Left ventricle myocardium superior (tissue), 1 donor: Measurements from ENCODE around the gene ZNF200. TPM values are rescaled to one million over a fixed set of nuclear protein-coding genes. Genes with fewer than 3 reads are reported as not detected.
"Not testable (repeated sequence)": the region's sequence is repeated elsewhere in the genome, so short reads cannot be mapped to it uniquely, and the experiment has no call there.

Experiments used
- ATAC-seq: fragments of 200-7000 bp; cut with Tn5 transposase; one replicate; pipeline ENCODE4 v1.9.1; 2020; ENCODE audit warnings: mild to moderate bottlenecking, moderate library complexity
- DNase-seq: peaks from one replicate; pipeline ENCODE4 v3.0.0-alpha.2; 2020
- intact Hi-C: fragments of 100-400 bp; cut with micrococcal nuclease; formaldehyde crosslinking; loops from one replicate; pipeline ENCODE4 v1.11.0; 2022
- long read RNA-seq: library from polyadenylated mRNA; unstranded; transcript quantifications from one replicate; pipeline ENCODE4 v2.0.0, GENCODE V29; 2021
- total RNA-seq: library from RNA; stranded (reverse); fragmentation: NEBNext Ultra II Directional; extraction: Animal tissue kit (Norgen Biotek cat#: 25700); gene quantifications from one replicate; pipeline ENCODE4 v1.2.1, GENCODE V29; 2021
- donor health status: DM: no; HTN: yes; CAD: no; lungs with severe emphysema.

The ZNF200 gene, protein sequence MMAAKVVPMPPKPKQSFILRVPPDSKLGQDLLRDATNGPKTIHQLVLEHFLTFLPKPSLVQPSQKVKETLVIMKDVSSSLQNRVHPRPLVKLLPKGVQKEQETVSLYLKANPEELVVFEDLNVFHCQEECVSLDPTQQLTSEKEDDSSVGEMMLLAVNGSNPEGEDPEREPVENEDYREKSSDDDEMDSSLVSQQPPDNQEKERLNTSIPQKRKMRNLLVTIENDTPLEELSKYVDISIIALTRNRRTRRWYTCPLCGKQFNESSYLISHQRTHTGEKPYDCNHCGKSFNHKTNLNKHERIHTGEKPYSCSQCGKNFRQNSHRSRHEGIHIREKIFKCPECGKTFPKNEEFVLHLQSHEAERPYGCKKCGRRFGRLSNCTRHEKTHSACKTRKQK
- total RNA-seq = 5.7 TPM
- long read RNA-seq, partial matches to known transcripts = 0 of 6 reads
- long read RNA-seq, other reads (novel, unspliced or antisense) = 1 of 6 reads

- intact Hi-C loops = no loop called here
- DNase-seq = peak; percentile 98
Observed at GRCh38 chr16:3234857-3235561, at the start of gene ZNF200. TSS of gene ZNF200 (minus strand) at chr16:3235158. CDS start at chr16:3233755, 1,403 bp downstream.

GRCh38 chr16:3283543-3284447 is 48.8 kb upstream of the ZNF200 start:
- intact Hi-C loops = no loop called here

More at GRCh38 chr16:3234857-3235561, at the start of gene ZNF200:
- ATAC-seq = peak; percentile 100

GRCh38 chr16:3282730-3283542 is 48.0 kb upstream of the ZNF200 start, which contains the start of gene ZNF263:
TSS of gene ZNF263 (plus strand) at chr16:3283491. CDS start at chr16:3283819, 328 bp downstream.
- DNase-seq (peak; percentile 97), ATAC-seq (peak; percentile 97)
- intact Hi-C loops = no loop called here

More at GRCh38 chr16:3283543-3284447, 48.8 kb upstream of the ZNF200 start:
- no peak for DNase-seq
- ATAC-seq = no peak

DNA sequence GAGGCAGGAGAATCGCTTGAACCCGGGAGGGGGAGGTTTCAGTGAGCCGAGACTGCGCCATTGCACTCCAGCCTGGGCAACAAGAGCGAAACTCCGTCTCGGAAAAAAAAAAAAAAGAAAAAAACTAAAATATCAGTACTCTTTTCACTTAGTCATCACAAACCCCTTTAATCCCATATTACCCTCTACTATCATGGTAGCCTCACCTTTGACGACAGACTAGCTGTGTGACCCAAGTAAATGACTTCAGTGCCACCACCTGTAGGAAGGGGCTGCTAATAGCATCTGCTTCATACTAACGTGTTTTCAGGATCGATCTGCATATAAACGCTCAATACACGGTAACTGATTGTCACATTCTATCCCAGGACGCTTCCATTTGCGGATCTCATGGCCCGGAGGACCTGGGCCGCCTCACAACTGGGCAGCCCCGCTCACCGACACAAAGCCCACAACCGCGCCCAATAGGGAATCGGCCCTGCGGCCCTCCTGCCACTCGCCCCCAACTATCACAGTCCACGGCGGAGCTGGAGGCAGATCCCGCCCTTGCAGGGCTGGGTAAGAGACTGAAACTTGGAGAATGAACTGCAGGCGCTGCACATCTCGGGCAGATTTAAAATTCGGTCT is 47.3 kb upstream of the ZNF200 start:
- DNase-seq (no peak), ATAC-seq (peak; percentile 44)
- intact Hi-C loops = no loop called here

- intact Hi-C loops = no loop called here
- no peak for DNase-seq
Observed at GRCh38 chr16:3281222-3281820, 46.4 kb upstream of the ZNF200 start.

DNA sequence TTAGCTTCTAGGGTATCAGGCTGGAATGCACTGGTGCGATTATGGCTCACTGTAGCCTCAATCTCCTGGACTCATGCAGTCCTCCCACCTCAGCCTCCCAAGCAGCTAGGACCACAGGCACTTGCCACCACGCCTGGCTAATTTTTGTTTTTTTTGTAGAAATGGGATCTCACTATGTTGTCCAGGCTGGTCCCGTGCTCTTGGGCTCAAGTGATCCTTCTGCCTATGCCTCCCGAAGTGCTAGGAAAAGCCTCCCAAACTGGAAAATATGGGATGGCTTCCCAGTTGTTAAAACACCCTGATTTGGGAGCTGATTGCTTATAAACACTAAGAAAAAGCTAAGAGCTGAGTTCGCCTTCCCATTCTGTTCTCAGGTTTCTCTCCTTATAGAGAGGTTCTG is 41.7 kb upstream of the ZNF200 start:
- ATAC-seq (no peak), DNase-seq (no peak)
- intact Hi-C loops = no loop called here

More at GRCh38 chr16:3281222-3281820, 46.4 kb upstream of the ZNF200 start:
- no peak for ATAC-seq

- no peak for ATAC-seq
- no peak for DNase-seq
- intact Hi-C loops = no loop called here
Observed at GRCh38 chr16:3274947-3275346, 40.0 kb upstream of the ZNF200 start.

- intact Hi-C loops = no loop called here
- ATAC-seq (no peak), DNase-seq (no peak)
Observed at GRCh38 chr16:3274490-3274889, 39.5 kb upstream of the ZNF200 start.

DNA sequence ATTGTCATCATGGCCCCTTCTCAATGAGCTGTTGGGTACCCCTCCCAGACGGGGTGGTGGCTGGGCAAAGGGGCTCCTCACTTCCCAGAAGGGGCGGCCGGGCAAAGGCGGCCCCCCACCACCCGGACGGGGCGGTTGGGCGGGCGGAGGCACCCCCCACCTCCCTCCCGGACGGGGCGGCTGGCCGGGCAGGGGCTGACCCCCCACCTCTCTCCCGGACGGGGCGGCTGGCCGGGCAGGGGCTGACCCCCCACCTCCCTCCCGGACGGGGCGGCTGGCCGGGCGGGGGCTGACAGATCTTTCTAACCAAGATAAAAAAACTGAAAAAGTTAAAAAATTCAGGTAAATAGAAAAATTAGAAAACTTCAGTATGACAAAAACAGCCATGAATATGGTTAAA is 36.3 kb upstream of the ZNF200 start:
- intact Hi-C loops, DNase-seq, ATAC-seq: not testable (repeated sequence)

DNA sequence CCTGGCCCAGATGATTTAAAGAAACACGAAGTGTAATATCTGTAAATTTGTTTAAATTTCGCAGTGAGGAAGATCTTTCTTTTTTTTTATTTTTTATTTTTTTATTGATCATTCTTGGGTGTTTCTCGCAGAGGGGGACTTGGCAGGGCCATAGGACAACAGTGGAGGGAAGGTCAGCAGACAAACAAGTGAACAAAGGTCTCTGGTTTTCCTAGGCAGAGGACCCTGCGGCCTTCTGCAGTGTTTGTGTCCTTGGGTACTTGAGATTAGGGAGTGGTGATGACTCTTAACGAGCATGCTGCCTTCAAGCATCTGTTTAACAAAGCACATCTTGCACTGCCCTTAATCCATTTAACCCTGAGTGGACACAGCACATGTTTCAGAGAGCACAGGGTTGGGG is 35.8 kb upstream of the ZNF200 start:
- ATAC-seq, DNase-seq, intact Hi-C loops: not testable (repeated sequence)

DNA sequence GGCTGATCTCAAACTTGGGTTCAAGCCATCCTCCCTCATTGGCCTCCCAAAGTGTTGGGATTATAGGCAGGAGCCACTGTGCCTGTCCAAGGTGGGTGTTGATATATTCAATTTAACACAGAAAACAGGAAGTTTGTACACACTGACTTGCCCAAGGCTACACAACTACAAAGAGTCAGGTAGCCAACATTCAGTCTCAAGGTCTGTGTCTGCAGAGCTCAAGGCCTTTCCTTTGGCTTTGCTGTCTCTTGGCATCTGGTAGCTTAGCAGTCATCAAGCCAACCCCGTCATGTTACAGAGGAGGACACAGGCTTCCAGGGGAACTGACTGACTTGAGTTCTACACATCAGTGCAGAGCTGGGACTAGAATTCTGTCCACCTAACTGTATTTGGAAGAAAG is 33.3 kb upstream of the ZNF200 start:
- ATAC-seq (no peak), DNase-seq (no peak)
- intact Hi-C loops = no loop called here

DNA sequence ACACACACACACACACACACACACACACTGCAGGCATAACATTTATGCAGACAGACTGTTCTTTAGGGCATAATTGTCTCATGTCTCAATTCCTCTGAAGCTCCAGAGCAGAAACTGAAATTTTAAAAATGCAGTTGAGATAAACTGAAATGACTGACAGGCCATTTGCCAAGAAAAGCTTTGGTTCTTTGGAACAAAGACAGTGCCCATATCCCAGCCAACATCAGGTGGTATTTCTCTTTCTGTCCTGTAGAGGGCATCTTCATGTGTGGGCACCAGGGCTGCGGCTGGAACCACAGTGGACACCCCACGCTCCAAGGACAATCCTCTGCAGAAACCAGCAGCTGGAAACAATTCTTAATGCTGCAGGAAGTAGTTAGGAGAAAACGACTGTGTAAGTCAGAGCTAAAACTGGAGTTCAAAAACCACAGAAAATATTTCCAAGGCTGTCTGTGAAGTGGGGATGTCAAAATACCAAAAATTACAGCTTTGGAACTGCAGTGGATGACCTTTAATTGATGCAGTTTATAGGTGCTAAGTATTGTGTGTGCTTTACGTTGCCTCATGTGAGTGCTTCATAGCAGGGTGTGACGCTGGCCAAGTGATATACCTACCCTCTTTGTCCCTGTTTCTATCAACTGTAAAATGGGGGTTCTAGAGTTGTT is 32.0 kb upstream of the ZNF200 start:
- ATAC-seq = no peak
- intact Hi-C loops = no loop called here
- no peak for DNase-seq

GRCh38 chr16:3264137-3265036 is 29.4 kb upstream of the ZNF200 start:
- intact Hi-C loops = no loop called here
- ATAC-seq = peak; percentile 96
- peak; percentile 97 for DNase-seq

- ATAC-seq (no peak), DNase-seq (no peak)
- intact Hi-C loops = no loop called here
Observed at GRCh38 chr16:3262517-3262916, 27.6 kb upstream of the ZNF200 start.

DNA sequence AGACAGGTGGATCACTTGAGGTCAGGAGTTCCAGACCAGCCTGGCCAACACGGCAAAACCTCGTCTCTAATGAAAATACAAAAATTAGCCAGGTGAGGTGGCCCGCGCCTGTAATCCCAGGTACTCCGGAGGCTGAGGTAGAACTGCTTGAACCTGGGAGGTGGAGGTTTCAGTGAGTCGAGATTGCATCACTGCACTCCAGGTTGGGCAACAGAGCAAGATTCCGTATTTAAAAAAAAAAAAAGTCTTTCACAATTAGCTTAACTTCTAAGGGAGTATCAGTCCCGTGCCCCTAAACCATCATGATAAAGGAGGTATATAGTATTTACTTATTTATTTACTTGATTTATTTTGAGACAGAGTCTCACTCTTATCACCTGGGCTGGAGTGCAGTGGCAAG is 24.9 kb upstream of the ZNF200 start:
- intact Hi-C loops = no loop called here
- ATAC-seq = no peak
- no peak for DNase-seq

GRCh38 chr16:3256866-3257465 is 22.0 kb upstream of the ZNF200 start:
- intact Hi-C loops = no loop called here
- ATAC-seq = no peak
- DNase-seq = no peak
